ENCODE measurements around the gene PDE10A.

Gene PDE10A

DNA sequence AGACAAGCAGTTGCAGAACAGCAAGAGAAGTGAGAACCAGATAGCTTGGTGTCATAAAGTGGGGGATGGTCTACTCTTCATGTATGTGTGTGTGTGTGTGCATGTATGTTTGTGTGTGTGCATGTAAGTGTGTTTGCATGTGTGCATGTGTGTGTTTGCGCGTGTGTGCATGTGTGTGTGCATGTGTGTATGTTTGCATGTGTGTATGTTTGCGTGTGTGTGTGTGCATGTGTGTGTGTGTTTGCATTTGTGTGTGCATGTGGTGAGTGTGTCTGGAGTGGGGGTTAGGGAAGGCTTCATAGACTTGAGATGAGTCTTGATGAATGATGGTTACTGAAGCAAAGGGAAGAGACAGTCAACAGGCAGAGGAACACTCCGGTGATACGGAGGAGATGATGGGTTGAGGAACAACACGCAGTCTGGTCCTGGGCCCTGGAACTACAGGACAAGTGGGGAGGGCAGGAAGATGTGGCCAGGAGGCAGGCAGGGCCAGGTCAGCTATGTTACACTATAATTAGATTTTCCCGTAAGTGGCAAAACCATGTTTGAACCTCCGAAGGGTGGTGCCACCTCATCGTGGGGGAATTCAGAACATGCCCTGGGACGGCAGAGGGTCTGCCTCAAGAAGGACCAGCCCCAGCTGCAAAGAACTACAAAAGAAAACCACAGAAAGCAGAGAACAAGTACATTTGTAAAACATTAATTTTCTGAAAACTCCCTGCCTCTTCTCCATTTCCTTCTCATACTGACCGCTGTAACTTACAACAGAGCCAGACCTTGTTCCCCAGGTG, 38.7 kb upstream of the PDE10A start:
- TF ChIP-seq, protein P1, sequence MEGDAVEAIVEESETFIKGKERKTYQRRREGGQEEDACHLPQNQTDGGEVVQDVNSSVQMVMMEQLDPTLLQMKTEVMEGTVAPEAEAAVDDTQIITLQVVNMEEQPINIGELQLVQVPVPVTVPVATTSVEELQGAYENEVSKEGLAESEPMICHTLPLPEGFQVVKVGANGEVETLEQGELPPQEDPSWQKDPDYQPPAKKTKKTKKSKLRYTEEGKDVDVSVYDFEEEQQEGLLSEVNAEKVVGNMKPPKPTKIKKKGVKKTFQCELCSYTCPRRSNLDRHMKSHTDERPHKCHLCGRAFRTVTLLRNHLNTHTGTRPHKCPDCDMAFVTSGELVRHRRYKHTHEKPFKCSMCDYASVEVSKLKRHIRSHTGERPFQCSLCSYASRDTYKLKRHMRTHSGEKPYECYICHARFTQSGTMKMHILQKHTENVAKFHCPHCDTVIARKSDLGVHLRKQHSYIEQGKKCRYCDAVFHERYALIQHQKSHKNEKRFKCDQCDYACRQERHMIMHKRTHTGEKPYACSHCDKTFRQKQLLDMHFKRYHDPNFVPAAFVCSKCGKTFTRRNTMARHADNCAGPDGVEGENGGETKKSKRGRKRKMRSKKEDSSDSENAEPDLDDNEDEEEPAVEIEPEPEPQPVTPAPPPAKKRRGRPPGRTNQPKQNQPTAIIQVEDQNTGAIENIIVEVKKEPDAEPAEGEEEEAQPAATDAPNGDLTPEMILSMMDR (conservative IDR thresholded peaks at IDR 0.05; ENCODE audit: control insufficient read depth, insufficient read depth, low read depth, low read length): no peak
- no peak for DNase-seq (ENCODE audit: low read depth)
- no peak overlapping the region for H3K4me3 ChIP-seq (ENCODE audit: control insufficient read depth, low read depth, low read length)

- TF ChIP-seq, protein P1 (conservative IDR thresholded peaks at IDR 0.05; ENCODE audit: control insufficient read depth, insufficient read depth, low read depth, low read length): no peak
- DNase-seq (ENCODE audit: low read depth): no peak
- H3K4me3 ChIP-seq (ENCODE audit: control insufficient read depth, low read depth, low read length): no peak overlapping the region
Measured at GRCh38 chr6:165701005-165701404, 38.0 kb upstream of the PDE10A start.

GRCh38 chr6:165698868-165699267, 35.8 kb upstream of the PDE10A start:
- TF ChIP-seq, protein P1 (conservative IDR thresholded peaks at IDR 0.05; ENCODE audit: control insufficient read depth, insufficient read depth, low read depth, low read length): no peak
- no peak overlapping the region for H3K4me3 ChIP-seq (ENCODE audit: control insufficient read depth, low read depth, low read length)
- DNase-seq (ENCODE audit: low read depth): no peak

- H3K4me3 ChIP-seq (ENCODE audit: control insufficient read depth, low read depth, low read length): no peak overlapping the region
- DNase-seq (ENCODE audit: low read depth): no peak
- TF ChIP-seq, protein P1 (conservative IDR thresholded peaks at IDR 0.05; ENCODE audit: control insufficient read depth, insufficient read depth, low read depth, low read length): no peak
Measured at GRCh38 chr6:165697171-165697570, 34.1 kb upstream of the PDE10A start.

- no peak for DNase-seq (ENCODE audit: low read depth)
- TF ChIP-seq, protein P1 (conservative IDR thresholded peaks at IDR 0.05; ENCODE audit: control insufficient read depth, insufficient read depth, low read depth, low read length): no peak
- H3K4me3 ChIP-seq (ENCODE audit: control insufficient read depth, low read depth, low read length): no peak overlapping the region
Measured at GRCh38 chr6:165695722-165696515, 32.9 kb upstream of the PDE10A start.

DNA sequence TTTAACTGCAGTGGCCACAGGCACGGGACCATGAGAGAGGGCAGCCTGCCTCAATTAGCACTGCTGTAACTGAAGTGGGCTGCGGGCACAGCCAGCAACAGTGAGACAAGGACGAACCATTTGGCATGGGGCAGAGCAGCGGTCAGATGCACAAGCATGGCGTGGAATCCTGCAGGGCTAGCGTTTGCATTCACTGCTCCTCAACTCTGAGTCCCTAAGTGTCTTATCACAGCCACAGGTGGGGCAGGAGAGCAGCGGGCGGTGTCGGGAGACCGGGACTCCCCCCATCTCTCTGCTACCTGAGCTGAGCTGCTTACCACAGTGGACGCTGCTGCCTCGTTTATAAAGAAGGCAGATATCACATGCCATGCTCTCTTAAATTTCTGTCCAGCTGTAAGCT, 31.3 kb upstream of the PDE10A start:
- no peak overlapping the region for H3K4me3 ChIP-seq (ENCODE audit: control insufficient read depth, low read depth, low read length)
- TF ChIP-seq, protein P1 (conservative IDR thresholded peaks at IDR 0.05; ENCODE audit: control insufficient read depth, insufficient read depth, low read depth, low read length): no peak
- no peak for DNase-seq (ENCODE audit: low read depth)

All from fibroblast of mammary gland (primary cell).